Smooth muscle cell (in vitro differentiated cells): ENCODE measurements around the gene ASB18. TPM values are rescaled to one million over a fixed set of nuclear protein-coding genes. Genes with fewer than 3 reads are reported as not detected.

Experiments used
- DNase-seq: peaks from one replicate; lab custom pipeline; 2025; ENCODE audit not compliant: unreplicated experiment; lab: John Stamatoyannopoulos, UW
- H2AFZ ChIP-seq: fragments of 200-600 bp; sonication (generic); 2 replicates; pipeline ENCODE4 v1.6.0; 2016; ENCODE audit warnings: antibody characterized with exemption, low read depth, mild to moderate bottlenecking
- H3F3A ChIP-seq: fragments of 200-600 bp; sonication (generic); 2 replicates; pipeline ENCODE4 v1.6.0; 2017; ENCODE audit warnings: antibody characterized with exemption, low read depth
- H3K27ac ChIP-seq: fragments of 200-600 bp; sonication (generic); 2 replicates; pipeline ENCODE4 v1.5.1; 2016; ENCODE audit warnings: low read depth, mild to moderate bottlenecking
- H3K27me3 ChIP-seq: fragments of 200-600 bp; sonication (generic); 2 replicates; pipeline ENCODE4 v1.6.1; 2016; ENCODE audit warnings: low read depth, mild to moderate bottlenecking
- H3K36me3 ChIP-seq: fragments of 200-600 bp; sonication (generic); 2 replicates; pipeline ENCODE4 v1.5.1; 2016; ENCODE audit warnings: low read depth
- H3K4me1 ChIP-seq: fragments of 200-600 bp; sonication (generic); 2 replicates; pipeline ENCODE4 v1.5.1; 2016; ENCODE audit warnings: low read depth
- H3K4me2 ChIP-seq: fragments of 200-600 bp; sonication (generic); 2 replicates; pipeline ENCODE4 v1.6.0; 2016; ENCODE audit warnings: mild to moderate bottlenecking
- H3K4me3 ChIP-seq: fragments of 200-600 bp; sonication (generic); 2 replicates; pipeline ENCODE4 v1.5.1; 2016; ENCODE audit warnings: mild to moderate bottlenecking
- H3K79me2 ChIP-seq: fragments of 200-600 bp; sonication (generic); 2 replicates; pipeline ENCODE4 v1.6.0; 2016; ENCODE audit warnings: low read depth, mild to moderate bottlenecking
- H3K9ac ChIP-seq: fragments of 200-600 bp; sonication (generic); 2 replicates; pipeline ENCODE4 v1.6.0; 2016; ENCODE audit warnings: low read depth
- H3K9me3 ChIP-seq: fragments of 200-600 bp; sonication (generic); replicated peaks from 2 replicates; pipeline ENCODE4 v1.5.1; 2016; ENCODE audit warnings: low read depth
- H4K20me1 ChIP-seq: fragments of 200-600 bp; sonication (generic); 2 replicates; pipeline ENCODE4 v1.6.0; 2016; ENCODE audit warnings: low read depth
- WGBS: methylation state at CpG from one replicate; pipeline ENCODE4 v1.1.7; 2016; ENCODE audit warnings: low lambda C conversion rate; 5-methylcytosine and 5-hydroxymethylcytosine counted together
- polyA plus RNA-seq: library from polyadenylated mRNA; unstranded; fragments of >200 nt; fragmentation: Nextera tagmentation; extraction: Ambion mirVana; gene quantifications from 2 replicates; pipeline ENCODE4 v1.2.1, GENCODE V29; 2016
- total RNA-seq: library from RNA; depleted of rRNA; stranded (reverse); fragments of >200 nt; gene quantifications from 2 replicates; pipeline ENCODE4 v1.2.3, GENCODE V29; 2014
- TF ChIP-seq, protein P1 (sequence below): fragments of 200-600 bp; sonication (generic); IDR thresholded peaks from 2 replicates; pipeline ENCODE4 v1.5.1; 2017; ENCODE audit warnings: borderline replicate concordance, mild to moderate bottlenecking, antibody characterized with exemption; ENCODE audit not compliant: insufficient read depth, poor library complexity, severe bottlenecking

The ASB18 gene
- total and polyA plus RNA-seq, 2 experiments from 2014 or later, result 0.05 TPM; not detected in 1

GRCh38 chr2:236217926-236218325 lies 46.3 kb downstream of the ASB18 start:
- H3K4me2 ChIP-seq, result no peak overlapping the region
- H3K9ac ChIP-seq, result no peak overlapping the region
- no peak overlapping the region for H3K4me3 ChIP-seq
- H3K27me3 ChIP-seq, result no peaks in the 10 kb centered on the region
- H3K9me3 ChIP-seq, result no peaks in the 10 kb centered on the region
- H3K79me2 ChIP-seq, result no peaks in the 10 kb centered on the region
- TF ChIP-seq, protein P1, sequence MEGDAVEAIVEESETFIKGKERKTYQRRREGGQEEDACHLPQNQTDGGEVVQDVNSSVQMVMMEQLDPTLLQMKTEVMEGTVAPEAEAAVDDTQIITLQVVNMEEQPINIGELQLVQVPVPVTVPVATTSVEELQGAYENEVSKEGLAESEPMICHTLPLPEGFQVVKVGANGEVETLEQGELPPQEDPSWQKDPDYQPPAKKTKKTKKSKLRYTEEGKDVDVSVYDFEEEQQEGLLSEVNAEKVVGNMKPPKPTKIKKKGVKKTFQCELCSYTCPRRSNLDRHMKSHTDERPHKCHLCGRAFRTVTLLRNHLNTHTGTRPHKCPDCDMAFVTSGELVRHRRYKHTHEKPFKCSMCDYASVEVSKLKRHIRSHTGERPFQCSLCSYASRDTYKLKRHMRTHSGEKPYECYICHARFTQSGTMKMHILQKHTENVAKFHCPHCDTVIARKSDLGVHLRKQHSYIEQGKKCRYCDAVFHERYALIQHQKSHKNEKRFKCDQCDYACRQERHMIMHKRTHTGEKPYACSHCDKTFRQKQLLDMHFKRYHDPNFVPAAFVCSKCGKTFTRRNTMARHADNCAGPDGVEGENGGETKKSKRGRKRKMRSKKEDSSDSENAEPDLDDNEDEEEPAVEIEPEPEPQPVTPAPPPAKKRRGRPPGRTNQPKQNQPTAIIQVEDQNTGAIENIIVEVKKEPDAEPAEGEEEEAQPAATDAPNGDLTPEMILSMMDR, result no peak
- no peak overlapping the region for H2AFZ ChIP-seq
- H3F3A ChIP-seq, result no peaks in the 10 kb centered on the region
- H3K36me3 ChIP-seq, result no peaks in the 10 kb centered on the region
- no peak for DNase-seq
- WGBS, result 82% methylated on average over 4 of the region's 4 CpGs
- H4K20me1 ChIP-seq, result no peaks in the 10 kb centered on the region
- H3K4me1 ChIP-seq, result no peaks in the 10 kb centered on the region
- no peak overlapping the region for H3K27ac ChIP-seq

DNA sequence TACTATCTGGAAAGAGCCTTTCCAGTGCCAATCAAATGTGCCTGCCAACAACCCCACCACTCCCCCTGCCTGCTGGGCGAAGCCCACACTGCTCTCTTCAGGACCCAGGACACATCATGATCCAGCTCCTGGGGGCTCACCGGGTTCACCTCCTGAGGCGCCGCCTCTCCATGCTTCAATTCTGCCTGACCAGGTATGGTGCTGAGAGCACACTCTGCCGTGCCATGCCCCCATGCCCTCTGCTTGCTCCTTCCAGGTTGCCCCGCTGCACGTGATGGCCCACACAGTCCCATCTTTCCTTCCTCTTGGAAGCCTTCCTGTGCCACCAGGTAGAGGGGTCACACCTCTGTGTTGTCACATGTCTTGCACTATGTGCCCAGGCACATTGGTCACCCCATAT lies 47.5 kb downstream of the ASB18 start:
- Histone ChIP-seq H3K9me3 (no peaks in the 10 kb centered on the region), H3K27me3 (no peaks in the 10 kb centered on the region), H3K4me2 (no peak overlapping the region), H3K27ac (no peak overlapping the region), H3K36me3 (no peaks in the 10 kb centered on the region), H3K4me1 (no peaks in the 10 kb centered on the region), H3K79me2 (no peaks in the 10 kb centered on the region), H3F3A (no peaks in the 10 kb centered on the region), H3K9ac (no peak overlapping the region), H3K4me3 (no peak overlapping the region), H4K20me1 (no peaks in the 10 kb centered on the region), H2AFZ (no peak overlapping the region)
- no peak for DNase-seq
- TF ChIP-seq, protein P1, result no peak
- over 99% methylated on average over 7 of the region's 7 CpGs for WGBS

DNA sequence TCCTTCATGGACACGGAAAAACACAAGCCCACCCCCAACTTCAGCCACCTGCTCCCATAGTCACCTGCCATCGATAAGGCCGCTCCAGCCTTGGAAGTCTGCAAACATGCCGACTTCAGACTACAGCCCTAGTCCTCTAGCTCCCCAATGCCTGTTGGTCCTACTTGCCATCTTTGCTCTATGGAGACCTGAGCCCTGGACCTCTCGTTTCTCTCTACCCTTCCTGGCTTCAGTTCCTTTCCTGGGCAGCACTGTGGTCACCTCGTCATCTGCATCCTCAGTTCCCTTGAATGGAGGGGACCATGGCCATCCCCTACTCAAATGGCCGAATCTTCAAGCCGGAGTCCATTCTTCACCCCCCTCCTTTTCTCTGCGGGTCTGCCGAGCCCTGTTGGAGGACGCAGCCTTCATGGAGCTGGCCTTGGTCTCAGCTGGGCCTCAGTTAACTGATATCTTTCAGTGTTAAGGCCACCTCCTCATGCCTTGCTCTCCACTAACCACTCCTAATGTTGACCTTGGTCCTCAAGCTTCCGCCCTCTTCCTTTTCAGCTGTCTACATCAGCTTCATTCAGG lies 48.4 kb downstream of the ASB18 start:
- 93% methylated on average over 12 of the region's 12 CpGs for WGBS
- H2AFZ ChIP-seq, result no peak overlapping the region
- no peaks in the 10 kb centered on the region for H4K20me1 ChIP-seq
- H3K27ac ChIP-seq, result no peak overlapping the region
- H3K9me3 ChIP-seq, result no peaks in the 10 kb centered on the region
- no peaks in the 10 kb centered on the region for H3K27me3 ChIP-seq
- no peaks in the 10 kb centered on the region for H3K79me2 ChIP-seq
- H3K9ac ChIP-seq, result no peak overlapping the region
- H3K4me3 ChIP-seq, result no peak overlapping the region
- TF ChIP-seq, protein P1, result no peak
- H3K4me1 ChIP-seq, result no peaks in the 10 kb centered on the region
- DNase-seq, result no peak
- no peaks in the 10 kb centered on the region for H3K36me3 ChIP-seq
- H3F3A ChIP-seq, result no peaks in the 10 kb centered on the region
- H3K4me2 ChIP-seq, result no peak overlapping the region

- H3K27me3 ChIP-seq, result no peaks in the 10 kb centered on the region
- WGBS, result 82% methylated on average over 6 of the region's 6 CpGs
- H3K79me2 ChIP-seq, result no peaks in the 10 kb centered on the region
- no peak overlapping the region for H3K4me2 ChIP-seq
- H2AFZ ChIP-seq, result no peak overlapping the region
- no peaks in the 10 kb centered on the region for H3K4me1 ChIP-seq
- no peak overlapping the region for H3K27ac ChIP-seq
- H3K9ac ChIP-seq, result no peak overlapping the region
- TF ChIP-seq, protein P1, result no peak
- H3K9me3 ChIP-seq, result no peaks in the 10 kb centered on the region
- H4K20me1 ChIP-seq, result no peaks in the 10 kb centered on the region
- H3F3A ChIP-seq, result no peaks in the 10 kb centered on the region
- H3K4me3 ChIP-seq, result no peak overlapping the region
- no peak for DNase-seq
- no peaks in the 10 kb centered on the region for H3K36me3 ChIP-seq
Observed at GRCh38 chr2:236215196-236215595, 49.0 kb downstream of the ASB18 start.
